ENCODE results near the gene GNLY. TPM values are rescaled to one million over a fixed set of nuclear protein-coding genes. Genes with fewer than 3 reads are reported as not detected.

GNLY gene
- total RNA-seq, 1 donor from 2014 or later = not detected

DNA sequence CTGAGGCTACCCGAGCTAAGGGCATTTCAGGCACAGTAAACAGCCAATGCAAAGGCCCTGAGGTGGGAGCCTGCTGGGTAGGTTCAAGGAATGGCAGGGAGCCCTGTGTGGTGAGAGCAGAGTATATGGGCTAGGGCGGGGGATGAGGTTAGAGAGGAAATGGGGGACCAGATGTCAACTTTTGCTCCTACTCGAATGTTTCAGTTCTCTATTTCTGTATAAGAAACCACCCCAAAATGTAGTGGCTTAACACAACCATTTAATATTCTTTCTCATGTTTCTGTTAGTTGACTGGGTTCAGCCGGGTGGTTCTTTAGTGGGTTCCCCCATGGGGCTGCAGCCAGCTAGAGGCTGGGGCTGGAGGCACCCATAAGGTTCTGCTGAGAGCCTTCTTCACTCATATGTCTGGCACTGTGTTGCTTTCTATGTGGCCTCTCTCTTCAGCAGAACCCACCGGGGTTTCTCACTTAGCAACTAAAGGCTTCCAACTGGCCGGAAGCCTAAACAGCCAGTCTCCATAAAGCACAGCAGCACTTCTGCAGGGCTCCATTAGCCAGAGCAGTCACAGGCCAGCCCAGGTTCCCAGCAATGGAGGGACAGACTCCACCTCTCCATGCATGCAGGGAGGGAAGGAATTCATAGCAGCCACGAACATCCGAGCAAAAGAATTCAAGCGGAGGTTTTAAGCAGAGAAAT lies 54.0 kb downstream of the GNLY start:
- no peak for DNase-seq

Other genes starting within 250 kb of the GNLY start
- gene MAT2A, start 155.2 kb upstream of the GNLY start, total RNA-seq = 64.3 and 89.6 TPM in 2 replicates
- 57.3 and 58.7 TPM in 2 replicates for gene GGCX, start 132.9 kb upstream of the GNLY start, total RNA-seq
- gene VAMP8, start 116.8 kb upstream of the GNLY start, total RNA-seq = 6.8 and 7.5 TPM in 2 replicates
- gene VAMP5, start 109.9 kb upstream of the GNLY start, total RNA-seq = 45.3 and 132 TPM in 2 replicates
- 151 and 208 TPM in 2 replicates for gene RNF181, start 98.6 kb upstream of the GNLY start, total RNA-seq
- gene TMEM150A, start 91.7 kb upstream of the GNLY start, total RNA-seq = 9.4 and 12.9 TPM in 2 replicates
- 16.9 and 24.7 TPM in 2 replicates for gene C2orf68, start 82.3 kb upstream of the GNLY start, total RNA-seq
- 44.6 and 51.5 TPM in 2 replicates for gene USP39, start 78.2 kb upstream of the GNLY start, total RNA-seq
- gene SFTPB, start 26.2 kb upstream of the GNLY start, total RNA-seq = not detected in 2 replicates
- gene ATOH8, start 59.6 kb downstream of the GNLY start, total RNA-seq = 42.3 and 58.4 TPM in 2 replicates
- 9.9 and 13.7 TPM in 2 replicates for gene ST3GAL5, start 194.6 kb downstream of the GNLY start, total RNA-seq

Measured in dermis blood vessel endothelial cell (primary cell).